Ectodermal cell (in vitro differentiated cells): Measurements from ENCODE around the gene VWA3B.

Experiments
- H3K27ac ChIP-seq: 2 replicates; pipeline ENCODE4 v1.7.0; 2013; ENCODE audit warnings: mild to moderate bottlenecking, low read depth, low read length; ENCODE audit not compliant: insufficient read depth, poor library complexity, severe bottlenecking
- H3K27me3 ChIP-seq: 2 replicates; pipeline ENCODE4 v1.7.0; 2013; ENCODE audit warnings: mild to moderate bottlenecking, low read length; ENCODE audit not compliant: insufficient read depth, control insufficient read depth, poor library complexity, severe bottlenecking
- H3K36me3 ChIP-seq: one replicate; pipeline ENCODE4 v1.7.0; 2013; ENCODE audit warnings: low read length; ENCODE audit not compliant: control insufficient read depth, insufficient read depth
- H3K4me1 ChIP-seq: one replicate; pipeline ENCODE4 v1.7.0; 2013; ENCODE audit warnings: low read length; ENCODE audit not compliant: control insufficient read depth, insufficient read depth
- H3K4me3 ChIP-seq: 2 replicates; pipeline ENCODE4 v1.7.0; 2013; ENCODE audit warnings: low read depth, low read length, control low read depth; ENCODE audit not compliant: insufficient read depth
- H3K9me3 ChIP-seq: 2 replicates; pipeline ENCODE4 v1.7.0; 2013; ENCODE audit warnings: mild to moderate bottlenecking, low read length, moderate library complexity; ENCODE audit not compliant: control insufficient read depth
- WGBS, 2 experiments: methylation state at CpG; one replicate each; pipeline ENCODE4 v1.1.7; 2013; ENCODE audit warnings: missing lambda C conversion rate in 2 of 2; 5-methylcytosine and 5-hydroxymethylcytosine counted together

Gene VWA3B

GRCh38 chr2:98293030-98293429 is 206.1 kb downstream of the VWA3B start:
- no peaks in the 10 kb centered on the region for H3K27me3 ChIP-seq
- no peaks in the 10 kb centered on the region for H3K36me3 ChIP-seq
- H3K27ac ChIP-seq: no peak overlapping the region
- no peaks in the 10 kb centered on the region for H3K4me1 ChIP-seq
- H3K4me3 ChIP-seq: no peak overlapping the region
- 96 to 98% methylated on average over 5 of the region's 5 CpGs for WGBS, 2 experiments
- H3K9me3 ChIP-seq: no peaks in the 10 kb centered on the region

- Histone ChIP-seq H3K27ac (no peak overlapping the region), H3K9me3 (no peaks in the 10 kb centered on the region), H3K4me1 (peaks cover under 1% of the 10 kb centered on the region), H3K36me3 (no peaks in the 10 kb centered on the region), H3K27me3 (no peaks in the 10 kb centered on the region), H3K4me3 (no peak overlapping the region)
- 92 to 93% methylated on average over 12 of the region's 12 CpGs for WGBS, 2 experiments
Measured at GRCh38 chr2:98293931-98294687, 207.1 kb downstream of the VWA3B start.

GRCh38 chr2:98294711-98295110 is 207.7 kb downstream of the VWA3B start:
- Histone ChIP-seq H3K4me1 (peaks cover 4% of the 10 kb centered on the region), H3K27me3 (no peaks in the 10 kb centered on the region), H3K9me3 (no peaks in the 10 kb centered on the region), H3K4me3 (no peak overlapping the region), H3K27ac (no peak overlapping the region), H3K36me3 (no peaks in the 10 kb centered on the region)
- 87 to 88% methylated on average over 6 of the region's 6 CpGs for WGBS, 2 experiments

- no peaks in the 10 kb centered on the region for H3K9me3 ChIP-seq
- no peak overlapping the region for H3K4me3 ChIP-seq
- H3K4me1 ChIP-seq: peaks cover 4% of the 10 kb centered on the region
- WGBS, 2 experiments: 92 to 94% methylated on average over 5 of the region's 5 CpGs
- H3K36me3 ChIP-seq: no peaks in the 10 kb centered on the region
- H3K27me3 ChIP-seq: no peaks in the 10 kb centered on the region
- no peak overlapping the region for H3K27ac ChIP-seq
Measured at GRCh38 chr2:98295275-98295674, 208.3 kb downstream of the VWA3B start.

GRCh38 chr2:98295721-98296414 is 208.9 kb downstream of the VWA3B start:
- Histone ChIP-seq H3K4me1 (peaks cover 4% of the 10 kb centered on the region), H3K9me3 (no peaks in the 10 kb centered on the region), H3K27me3 (no peaks in the 10 kb centered on the region), H3K36me3 (no peaks in the 10 kb centered on the region), H3K27ac (no peak overlapping the region), H3K4me3 (no peak overlapping the region)
- 90 to 95% methylated on average over 9 of the region's 9 CpGs for WGBS, 2 experiments

GRCh38 chr2:98296440-98296839 is 209.5 kb downstream of the VWA3B start:
- WGBS, 2 experiments: 84 to 90% methylated on average over 5 to 6 of the region's 7 CpGs
- H3K36me3 ChIP-seq: no peaks in the 10 kb centered on the region
- no peak overlapping the region for H3K27ac ChIP-seq
- H3K9me3 ChIP-seq: no peaks in the 10 kb centered on the region
- H3K27me3 ChIP-seq: no peaks in the 10 kb centered on the region
- H3K4me3 ChIP-seq: no peak overlapping the region
- peaks cover 4% of the 10 kb centered on the region for H3K4me1 ChIP-seq

GRCh38 chr2:98297817-98298682 is 211.1 kb downstream of the VWA3B start:
- H3K4me1 ChIP-seq: peaks cover 4% of the 10 kb centered on the region
- 80 to 83% methylated on average over 12 of the region's 12 CpGs for WGBS, 2 experiments
- no peaks in the 10 kb centered on the region for H3K27me3 ChIP-seq
- no peaks in the 10 kb centered on the region for H3K9me3 ChIP-seq
- no peaks in the 10 kb centered on the region for H3K36me3 ChIP-seq
- H3K4me3 ChIP-seq: no peak overlapping the region
- H3K27ac ChIP-seq: no peak overlapping the region

- no peak overlapping the region for H3K27ac ChIP-seq
- no peak overlapping the region for H3K4me3 ChIP-seq
- no peaks in the 10 kb centered on the region for H3K9me3 ChIP-seq
- no peaks in the 10 kb centered on the region for H3K36me3 ChIP-seq
- WGBS, 2 experiments: 77 to 80% methylated on average over 6 of the region's 6 CpGs
- no peaks in the 10 kb centered on the region for H3K27me3 ChIP-seq
- H3K4me1 ChIP-seq: peaks cover 4% of the 10 kb centered on the region
Measured at GRCh38 chr2:98298683-98299164, 211.8 kb downstream of the VWA3B start.

- WGBS, 2 experiments: 78 to 80% methylated on average over 8 of the region's 8 CpGs
- Histone ChIP-seq H3K4me3 (no peak overlapping the region), H3K27ac (no peak overlapping the region)
Measured at GRCh38 chr2:98299211-98299905, 212.4 kb downstream of the VWA3B start.

More at GRCh38 chr2:98299211-98299905, 212.4 kb downstream of the VWA3B start:
- Histone ChIP-seq H3K4me1 (peaks cover 4% of the 10 kb centered on the region), H3K36me3 (no peaks in the 10 kb centered on the region), H3K27me3 (no peaks in the 10 kb centered on the region), H3K9me3 (no peaks in the 10 kb centered on the region)
